GM19043 (cell line): Measurements from ENCODE around the gene ZNF799.
A peak's percentile ranks its signal among the peaks of the same experiment; 100 is the strongest.
"Not testable (repeated sequence)": the region's sequence is repeated elsewhere in the genome, so short reads cannot be mapped to it uniquely, and the experiment has no call there.

Experiments
- ATAC-seq: cut with Tn5 transposase; IDR thresholded peaks from one replicate; pipeline ENCODE4 v1.9.1; 2021; ENCODE audit warnings: low read depth; ENCODE audit not compliant: unreplicated experiment

Gene ZNF799

GRCh38 chr19:12400633-12401502 is at the start of gene ZNF799:
Gene ZNF799 (minus strand): TSS chr19:12401271. CDS start chr19:12401070, 201 bp downstream.
- ATAC-seq = peak; percentile 82

DNA sequence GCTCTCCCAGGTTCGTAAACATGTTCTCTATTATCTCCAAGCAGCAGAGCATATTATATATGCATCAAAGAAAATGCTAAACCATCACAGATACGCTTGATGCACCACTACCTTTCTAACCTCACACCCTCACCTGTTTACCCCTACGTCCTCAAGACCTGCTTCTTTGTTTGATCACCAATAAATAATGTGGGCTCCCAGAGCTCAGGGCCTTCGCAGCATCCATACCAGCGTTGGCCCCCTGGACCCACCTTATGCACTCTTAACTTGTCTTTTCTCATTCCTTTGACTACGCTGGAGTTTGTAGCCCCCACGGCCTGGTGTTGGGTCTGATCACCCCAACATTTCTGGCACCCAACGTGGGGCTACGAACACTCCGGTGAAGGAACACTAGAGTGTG is 49.8 kb upstream of the ZNF799 start:
- ATAC-seq = no peak

GRCh38 chr19:12448808-12449207 is 47.7 kb upstream of the ZNF799 start:
- ATAC-seq = no peak

DNA sequence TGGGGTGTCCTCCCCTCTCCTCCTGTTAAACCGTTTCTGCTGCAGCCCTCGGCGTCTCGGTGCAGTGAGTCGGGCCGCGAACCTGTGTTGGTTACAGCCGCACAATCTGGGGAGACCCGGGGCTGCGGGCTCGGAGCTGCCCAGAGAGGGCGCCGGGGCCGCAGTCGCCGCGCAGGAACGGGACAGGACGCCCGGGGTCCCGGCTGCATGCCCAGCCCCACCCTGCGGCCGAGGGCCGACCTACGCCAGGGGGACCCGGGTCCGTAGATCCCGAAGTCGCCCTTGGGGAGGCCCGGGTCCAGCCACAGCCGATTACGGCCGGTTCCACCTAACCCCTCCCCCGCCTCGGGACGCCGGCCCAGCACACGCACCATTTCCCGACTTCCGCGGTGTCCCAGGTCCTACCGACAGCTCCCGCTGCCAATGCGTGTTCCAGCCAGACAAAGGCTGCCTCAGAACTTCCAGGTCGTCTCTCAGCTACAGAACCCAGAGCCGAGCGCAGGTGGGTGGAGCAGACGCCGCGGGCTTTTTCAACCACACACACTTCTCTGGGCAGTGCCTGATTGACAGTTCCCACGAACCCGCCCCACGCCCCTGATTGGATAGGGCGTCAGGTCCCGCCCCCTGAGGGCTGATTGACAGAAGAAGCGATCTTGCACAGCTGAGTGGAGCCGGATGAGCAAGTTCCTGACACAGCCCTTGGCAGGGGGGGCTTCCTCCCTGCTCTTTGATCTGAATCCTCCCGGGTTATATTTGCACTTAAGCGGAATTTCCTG is 39.7 kb upstream of the ZNF799 start, which contains the start of gene ZNF443:
ZNF443 (minus strand) TSS at position 481 of the 776 bp plus-strand sequence; CDS start at position 374, 107 bp downstream.
- peak; percentile 87 for ATAC-seq

- not testable (repeated sequence) for ATAC-seq
These were observed 38.8 kb upstream of the ZNF799 start for GRCh38 chr19:12439686-12440540.

- ATAC-seq = not testable (repeated sequence)
These were observed 29.7 kb upstream of the ZNF799 start for GRCh38 chr19:12430726-12431299.

GRCh38 chr19:12425888-12426274 is 24.8 kb upstream of the ZNF799 start:
- ATAC-seq = no peak

DNA sequence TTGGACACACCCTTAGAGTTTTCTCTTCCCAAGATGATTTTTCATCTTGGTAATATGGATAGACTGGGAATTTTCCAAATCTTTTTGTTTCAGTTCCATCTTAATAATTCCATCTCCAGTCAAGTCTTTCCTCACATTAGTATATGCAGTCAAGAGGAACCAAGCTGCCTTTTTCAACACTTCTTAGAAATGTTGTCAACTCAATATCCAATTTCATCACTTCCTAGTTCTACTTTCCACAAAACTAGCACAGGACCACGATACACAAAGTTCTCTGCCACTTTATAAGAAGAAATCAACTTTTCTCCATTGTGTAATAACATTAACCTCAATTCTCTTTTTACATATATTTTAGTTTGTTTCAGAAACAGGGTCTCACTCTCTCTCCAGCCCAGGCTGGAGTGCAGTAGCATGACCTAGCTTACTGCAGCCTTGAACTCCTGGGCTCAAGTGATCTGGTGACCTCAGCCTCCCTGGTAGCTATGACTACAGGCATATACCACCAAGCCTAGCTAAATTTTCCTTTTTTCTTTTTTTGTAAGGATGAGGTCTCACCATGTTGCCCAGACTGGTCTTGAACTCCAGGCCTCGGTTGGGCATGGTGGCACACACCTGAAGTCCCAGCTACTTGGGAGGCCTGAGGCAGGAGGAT is 24.3 kb upstream of the ZNF799 start:
- no peak for ATAC-seq

GRCh38 chr19:12417273-12417672 is 16.2 kb upstream of the ZNF799 start:
- not testable (repeated sequence) for ATAC-seq

DNA sequence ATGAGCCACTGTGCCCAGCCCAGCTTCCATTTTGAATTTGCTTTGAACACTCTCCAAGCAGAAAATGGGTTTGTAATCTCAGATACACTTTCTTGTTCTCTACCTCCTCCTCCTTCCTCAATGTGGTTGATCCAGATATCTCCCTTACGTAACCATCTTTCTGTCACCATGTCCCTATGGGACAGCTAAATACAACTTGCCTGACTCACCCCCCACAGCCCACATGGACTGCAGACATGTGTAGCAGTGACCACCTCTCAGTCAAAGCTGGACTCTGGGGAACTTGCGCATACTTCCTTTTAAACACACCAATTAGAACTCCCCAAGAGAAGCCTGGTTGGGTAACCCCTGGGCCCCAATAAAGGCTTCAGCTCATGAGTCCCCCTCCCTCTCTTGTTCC is 10.8 kb upstream of the ZNF799 start:
- no peak for ATAC-seq

GRCh38 chr19:12399901-12400632 is 1.0 kb downstream of the ZNF799 start:
- not testable (repeated sequence) for ATAC-seq

GRCh38 chr19:12391148-12391547 is 9.9 kb downstream of the ZNF799 start:
- ATAC-seq = not testable (repeated sequence)

DNA sequence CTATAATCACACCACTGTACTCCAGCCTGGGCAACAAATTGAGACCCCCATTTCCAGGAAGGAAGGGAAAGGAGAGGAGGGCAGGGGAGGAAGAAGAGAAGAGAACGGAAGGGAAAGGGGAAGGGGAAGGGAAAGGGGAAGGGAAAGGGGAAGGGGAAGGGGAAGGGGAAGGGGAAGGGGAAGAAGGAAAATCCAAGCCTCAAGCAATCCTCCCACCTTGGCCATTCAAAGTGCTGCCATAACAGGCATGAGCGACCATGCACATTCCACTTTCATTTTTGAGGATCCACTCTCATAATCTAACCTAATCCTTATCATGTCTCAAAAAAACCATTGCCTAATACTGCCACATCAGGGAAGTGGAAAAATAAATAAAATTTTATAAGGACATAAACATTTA is 14.7 kb downstream of the ZNF799 start:
- ATAC-seq = not testable (repeated sequence)

DNA sequence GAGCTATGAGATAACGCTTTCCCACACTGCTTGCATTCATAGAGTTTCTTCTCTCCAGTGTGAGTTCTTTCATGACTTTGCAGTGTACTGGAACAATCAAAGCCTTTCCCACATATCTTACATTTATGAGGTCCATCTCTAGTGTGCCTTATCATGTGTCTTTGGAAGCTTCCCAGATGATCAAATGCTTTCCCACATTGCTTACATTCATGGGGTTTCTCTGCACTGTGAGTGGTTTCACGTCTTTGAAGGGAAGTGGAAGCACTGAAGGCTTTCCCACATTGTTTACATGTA is 20.7 kb downstream of the ZNF799 start:
- no peak for ATAC-seq

DNA sequence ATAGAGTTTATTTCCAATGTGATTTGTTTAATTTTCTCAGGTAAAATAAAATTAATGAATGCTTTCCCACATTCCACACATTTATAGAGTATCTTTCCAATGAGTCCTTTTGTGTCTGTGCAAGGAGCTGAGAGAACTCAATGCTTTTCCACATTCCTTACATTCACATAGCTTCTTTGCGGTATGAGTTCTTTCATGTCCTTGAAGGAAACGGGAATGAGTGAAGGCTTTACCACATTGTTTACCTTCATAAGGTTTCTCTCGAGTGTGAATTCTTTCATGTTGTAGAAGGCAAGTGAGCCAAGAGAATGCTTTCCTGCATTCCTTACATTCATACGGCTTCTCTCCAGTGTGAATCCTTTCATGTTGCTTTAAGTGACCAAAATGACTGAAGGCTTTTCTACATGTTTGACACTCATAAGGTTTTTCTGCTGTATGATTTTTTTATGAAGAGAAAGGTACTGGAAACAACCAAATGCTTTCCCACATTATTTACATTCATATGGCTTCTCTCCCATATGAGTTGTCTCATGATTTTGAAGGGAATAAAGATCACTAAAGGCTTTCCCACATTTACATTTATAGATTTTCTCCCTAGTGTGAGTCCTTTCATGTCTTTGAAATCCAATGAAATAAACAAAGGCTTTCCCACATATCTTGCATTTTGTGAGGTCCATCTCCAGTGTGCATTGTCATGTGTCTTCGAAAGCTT is 21.2 kb downstream of the ZNF799 start:
- ATAC-seq = no peak

- ATAC-seq = no peak
These were observed 27.0 kb downstream of the ZNF799 start for GRCh38 chr19:12374026-12374425.

DNA sequence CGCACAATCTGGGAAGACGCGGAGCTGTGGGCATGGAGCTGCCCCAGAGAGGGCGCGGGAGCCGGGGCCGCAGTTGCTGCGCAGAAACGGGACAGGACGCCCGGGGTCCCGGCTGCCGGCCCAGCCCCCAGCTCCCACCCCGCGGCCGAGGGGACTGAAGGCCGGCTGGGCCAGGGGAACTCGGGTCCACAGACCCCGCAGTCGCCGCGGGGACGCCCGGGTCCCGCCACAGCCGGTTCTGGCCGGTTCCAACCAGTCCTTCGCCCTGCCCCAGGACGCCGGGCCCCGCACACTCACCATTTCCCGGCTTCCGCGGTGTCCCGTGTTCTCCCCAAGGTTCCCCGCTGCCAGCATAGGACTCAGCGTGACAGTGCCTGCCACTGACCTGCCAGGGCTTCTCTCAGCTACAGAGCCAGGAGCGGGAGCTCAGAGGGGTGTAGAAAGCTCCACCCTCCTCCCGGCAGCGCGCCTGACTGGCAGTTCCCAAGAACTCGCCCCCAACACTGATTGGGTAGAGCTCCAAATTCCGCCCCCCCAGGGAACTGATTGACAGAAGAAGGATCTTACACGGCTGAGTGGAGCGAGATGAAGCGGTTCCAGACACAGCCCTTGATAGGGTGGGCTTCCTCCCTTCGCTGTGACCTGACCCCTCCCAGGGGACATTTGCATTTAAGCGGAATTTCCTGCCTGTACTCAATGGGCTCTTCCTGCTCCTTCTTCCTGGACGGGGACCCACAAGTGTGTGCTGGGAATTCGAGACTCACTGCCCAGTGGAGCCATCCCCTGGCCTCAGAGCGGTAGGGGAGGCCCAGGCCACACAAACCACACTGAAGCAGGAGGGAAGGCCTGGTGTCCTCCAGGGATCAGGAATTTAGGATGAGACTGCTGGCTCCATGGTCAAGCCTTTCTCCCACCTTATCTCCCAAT is 35.6 kb downstream of the ZNF799 start, which contains the start of gene ZNF442:
ZNF442 (minus strand) TSS at position 448 of the 927 bp plus-strand sequence. CDS start 2,052 bp downstream, outside the sequence.
- ATAC-seq = peak; percentile 83
